Stomach (tissue), 9 donors: Measurements from ENCODE around the gene STAU1. TPM values are rescaled to one million over a fixed set of nuclear protein-coding genes. Genes with fewer than 3 reads are reported as not detected.

ENCODE experiments used
- DNase-seq, 2 donors: peaks; one replicate each; pipeline versions ENCODE4 v3.0.0 to v3.0.0-alpha.2; 2013 to 2019
- H3K27ac ChIP-seq, 5 donors: fragments of 200-600 bp in 4 of 5; sonication (generic) in 4 of 5; one replicate each; pipeline ENCODE4 v1.5.1; 2013 to 2019; ENCODE audit warnings: mild to moderate bottlenecking in 1 of 5, moderate library complexity in 1 of 5
- H3K27me3 ChIP-seq, 3 donors: fragments of 200-600 bp; sonication (generic); one replicate each; pipeline ENCODE4 v1.5.1; 2017 to 2019; ENCODE audit warnings: mixed run types in 1 of 3
- H3K36me3 ChIP-seq, 4 donors: fragments of 200-600 bp; sonication (generic); 1 replicate in 3 of 4; 2 replicates in 1 of 4; pipeline ENCODE4 v1.5.1; 2016 to 2019
- H3K4me1 ChIP-seq, 4 donors: fragments of 200-600 bp; sonication (generic); one replicate each; pipeline ENCODE4 v1.5.1; 2016 to 2019
- H3K4me3 ChIP-seq, 4 donors: fragments of 200-600 bp; sonication (generic) in 3 of 4; one replicate each; pipeline ENCODE4 v1.5.1; 2016 to 2019; ENCODE audit warnings: mild to moderate bottlenecking in 1 of 4
- H3K9me3 ChIP-seq, 4 donors: fragments of 200-600 bp; sonication (generic); one replicate each; pipeline ENCODE4 v1.5.1; 2016 to 2019
- EP300 ChIP-seq: sonication (generic); formaldehyde crosslinking; IDR thresholded peaks from one replicate; pipeline ENCODE4 v1.6.1; 2017; ENCODE audit warnings: antibody characterized with exemption
- POLR2A ChIP-seq, 4 donors: fragments of 450-650 bp; IDR thresholded peaks; one replicate each; pipeline ENCODE4 v1.6.1; 2016; ENCODE audit warnings: antibody characterized with exemption in 4 of 4, control low read depth in 2 of 4, mild to moderate bottlenecking in 1 of 4, moderate library complexity in 1 of 4
- POLR2AphosphoS5 ChIP-seq, 3 donors: sonication (generic); formaldehyde crosslinking; IDR thresholded peaks; one replicate each; pipeline ENCODE4 v1.6.1; 2016; ENCODE audit warnings: antibody characterized with exemption in 3 of 3
- WGBS, 5 donors: extraction: QIAGEN DNeasy Blood & Tissue Kit in 3 of 5; methylation state at CpG; one replicate each; pipeline versions ENCODE4 v1.1.5 to v1.1.7; 2013 to 2018; 5-methylcytosine and 5-hydroxymethylcytosine counted together
- intact Hi-C: fragments of 100-400 bp; cut with DNase I; formaldehyde crosslinking; loops from one replicate; pipeline ENCODE4 v1.15.1; 2023; ENCODE audit warnings: low total_unique reads
- polyA plus RNA-seq, 3 donors: library from polyadenylated mRNA; stranded (reverse); fragments of 200-250 nt; gene quantifications; one replicate each; pipeline ENCODE4 v1.2.3, GENCODE V29; 2013
- total RNA-seq, 5 donors: library from RNA; depleted of rRNA; stranded (reverse); fragments of >200 nt; gene quantifications; one replicate each; pipeline versions ENCODE4 v1.1.0 to v1.2.3, GENCODE V29; 2014 to 2016
- TF ChIP-seq, protein P1 (sequence below), 7 experiments: fragments of 450-650 bp in 4 of 7; fragments of 200-600 bp in 3 of 7; sonication (generic) in 3 of 7; IDR thresholded peaks; one replicate each; pipeline ENCODE4 v1.5.1; 2016 to 2019; ENCODE audit warnings: antibody characterized with exemption in 7 of 7, control low read depth in 2 of 7, mild to moderate bottlenecking in 1 of 7
- donor health status: healthy with polysubstance abuse.
- donor health status: Bipolar disorder and iron deficiency.
- donor health status: healthy.

Gene STAU1
- total and polyA plus RNA-seq, 8 donors = 33.0 to 129 (median 56.5) TPM

DNA sequence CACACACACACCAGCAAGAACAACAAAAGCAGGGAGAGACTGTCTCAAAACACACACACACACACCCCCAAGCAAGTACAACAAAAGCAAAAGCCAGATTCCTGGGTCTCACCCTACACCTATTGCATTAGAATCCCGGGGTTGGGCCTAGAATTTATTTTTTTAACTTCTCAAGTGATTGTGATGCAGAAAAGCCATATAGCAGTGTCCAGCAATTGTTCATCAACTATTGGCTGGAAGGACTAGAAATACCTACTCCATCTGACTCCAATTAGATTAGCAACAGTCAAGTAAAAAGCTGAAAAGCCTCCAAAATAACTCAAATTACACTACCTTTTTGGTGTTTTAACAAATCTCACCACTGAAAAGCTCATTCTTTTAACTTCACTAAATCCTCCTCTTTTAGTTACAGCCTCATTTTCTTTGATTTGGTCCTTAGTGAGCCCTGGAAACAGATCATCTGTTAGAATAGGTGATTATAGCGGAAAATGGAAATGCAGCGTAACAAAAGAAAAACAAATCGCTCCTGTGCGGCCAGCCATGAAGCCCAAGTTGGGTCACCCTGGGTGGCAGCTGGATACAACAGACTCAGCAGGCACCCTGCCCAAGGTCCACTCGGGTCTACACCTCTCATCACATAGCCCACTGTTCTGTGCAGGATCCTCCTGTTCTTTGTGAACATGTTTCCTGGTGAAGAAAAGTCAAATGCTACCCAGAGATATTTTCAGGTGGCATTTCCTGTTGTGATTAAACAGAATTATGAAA is 38.7 kb downstream of the STAU1 start:
- Histone ChIP-seq H3K27me3 (no peaks in the 10 kb centered on the region), H3K36me3 (peaks cover 24 to 83% (median 74%) of the 10 kb centered on the region in 4 donors), H3K27ac (no peak overlapping the region), H3K4me1 (peaks cover 0 to 15% (median 4%) of the 10 kb centered on the region in 4 donors), H3K9me3 (no peaks in the 10 kb centered on the region), H3K4me3 (no peak overlapping the region)
- intact Hi-C loops = no loop called here
- TF ChIP-seq EP300 (no peak), POLR2AphosphoS5 (IDR thresholded peaks at IDR 0.05) (no peak), POLR2A (IDR thresholded peaks at IDR 0.05) (no peak)
- TF ChIP-seq, protein P1, sequence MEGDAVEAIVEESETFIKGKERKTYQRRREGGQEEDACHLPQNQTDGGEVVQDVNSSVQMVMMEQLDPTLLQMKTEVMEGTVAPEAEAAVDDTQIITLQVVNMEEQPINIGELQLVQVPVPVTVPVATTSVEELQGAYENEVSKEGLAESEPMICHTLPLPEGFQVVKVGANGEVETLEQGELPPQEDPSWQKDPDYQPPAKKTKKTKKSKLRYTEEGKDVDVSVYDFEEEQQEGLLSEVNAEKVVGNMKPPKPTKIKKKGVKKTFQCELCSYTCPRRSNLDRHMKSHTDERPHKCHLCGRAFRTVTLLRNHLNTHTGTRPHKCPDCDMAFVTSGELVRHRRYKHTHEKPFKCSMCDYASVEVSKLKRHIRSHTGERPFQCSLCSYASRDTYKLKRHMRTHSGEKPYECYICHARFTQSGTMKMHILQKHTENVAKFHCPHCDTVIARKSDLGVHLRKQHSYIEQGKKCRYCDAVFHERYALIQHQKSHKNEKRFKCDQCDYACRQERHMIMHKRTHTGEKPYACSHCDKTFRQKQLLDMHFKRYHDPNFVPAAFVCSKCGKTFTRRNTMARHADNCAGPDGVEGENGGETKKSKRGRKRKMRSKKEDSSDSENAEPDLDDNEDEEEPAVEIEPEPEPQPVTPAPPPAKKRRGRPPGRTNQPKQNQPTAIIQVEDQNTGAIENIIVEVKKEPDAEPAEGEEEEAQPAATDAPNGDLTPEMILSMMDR (IDR thresholded peaks at IDR 0.05) = no peak
- WGBS, 5 donors = 90 to 97% (median 92%) methylated on average over 6 of the region's 6 CpGs
- DNase-seq = no peak

DNA sequence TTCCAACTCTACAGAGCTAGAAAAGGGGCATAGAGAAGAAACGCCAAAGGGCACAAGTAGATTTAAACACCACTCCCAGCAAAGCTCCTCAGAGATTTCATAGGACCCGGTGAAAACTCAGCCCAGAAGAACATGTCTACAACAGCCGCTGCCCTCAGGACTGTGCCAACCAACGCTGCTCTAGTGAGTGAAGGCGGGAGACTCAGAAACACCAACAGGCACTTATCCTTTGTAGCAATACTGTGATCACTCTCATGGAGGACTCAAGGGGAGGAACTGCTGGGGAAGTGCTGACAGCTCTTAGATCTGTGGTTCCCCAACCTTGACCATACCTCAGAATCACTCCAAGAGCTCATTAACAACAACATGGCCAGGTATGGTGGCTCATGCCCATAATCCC is 39.5 kb downstream of the STAU1 start:
- TF ChIP-seq EP300 (no peak), POLR2AphosphoS5 (IDR thresholded peaks at IDR 0.05) (no peak), POLR2A (IDR thresholded peaks at IDR 0.05) (no peak)
- TF ChIP-seq, protein P1 (IDR thresholded peaks at IDR 0.05) = no peak
- H3K27ac ChIP-seq = no peak overlapping the region
- no peaks in the 10 kb centered on the region for H3K9me3 ChIP-seq
- H3K4me1 ChIP-seq = peaks cover 0 to 16% (median 4%) of the 10 kb centered on the region in 4 donors
- no peaks in the 10 kb centered on the region for H3K27me3 ChIP-seq
- peaks cover 26 to 90% (median 81%) of the 10 kb centered on the region in 4 donors for H3K36me3 ChIP-seq
- intact Hi-C loops = no loop called here
- H3K4me3 ChIP-seq = no peak overlapping the region
- DNase-seq = no peak
- 84 to 93% (median 91%) methylated on average over 5 of the region's 5 CpGs for WGBS, 5 donors

DNA sequence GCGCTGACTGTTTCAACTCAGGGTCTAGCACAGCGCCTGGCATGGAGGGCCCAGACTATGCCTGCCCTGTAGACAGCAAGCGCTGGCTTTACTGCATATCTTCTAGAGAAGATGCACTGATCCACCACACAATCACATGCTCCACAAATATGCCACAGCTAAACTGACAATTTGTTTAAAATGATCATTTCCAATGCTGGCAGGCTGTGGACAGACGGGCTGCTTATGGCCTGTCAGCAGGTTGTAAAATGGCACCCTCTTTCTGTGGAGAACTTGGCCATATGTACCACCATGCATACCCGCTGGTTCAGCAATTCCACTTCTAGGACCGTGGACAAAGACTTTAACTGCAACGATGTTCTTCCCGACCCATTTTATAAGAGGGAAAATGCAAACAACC is 40.8 kb downstream of the STAU1 start:
- Histone ChIP-seq H3K36me3 (peaks cover 30 to 91% (median 79%) of the 10 kb centered on the region in 4 donors), H3K4me3 (no peak overlapping the region), H3K4me1 (peaks cover 0 to 21% (median 4%) of the 10 kb centered on the region in 4 donors), H3K9me3 (no peaks in the 10 kb centered on the region), H3K27me3 (no peaks in the 10 kb centered on the region), H3K27ac (no peak overlapping the region)
- 90 to 96% (median 95%) methylated on average over 8 of the region's 8 CpGs for WGBS, 5 donors
- no peak for DNase-seq
- intact Hi-C loops = no loop called here
- no peak for TF ChIP-seq EP300

DNA sequence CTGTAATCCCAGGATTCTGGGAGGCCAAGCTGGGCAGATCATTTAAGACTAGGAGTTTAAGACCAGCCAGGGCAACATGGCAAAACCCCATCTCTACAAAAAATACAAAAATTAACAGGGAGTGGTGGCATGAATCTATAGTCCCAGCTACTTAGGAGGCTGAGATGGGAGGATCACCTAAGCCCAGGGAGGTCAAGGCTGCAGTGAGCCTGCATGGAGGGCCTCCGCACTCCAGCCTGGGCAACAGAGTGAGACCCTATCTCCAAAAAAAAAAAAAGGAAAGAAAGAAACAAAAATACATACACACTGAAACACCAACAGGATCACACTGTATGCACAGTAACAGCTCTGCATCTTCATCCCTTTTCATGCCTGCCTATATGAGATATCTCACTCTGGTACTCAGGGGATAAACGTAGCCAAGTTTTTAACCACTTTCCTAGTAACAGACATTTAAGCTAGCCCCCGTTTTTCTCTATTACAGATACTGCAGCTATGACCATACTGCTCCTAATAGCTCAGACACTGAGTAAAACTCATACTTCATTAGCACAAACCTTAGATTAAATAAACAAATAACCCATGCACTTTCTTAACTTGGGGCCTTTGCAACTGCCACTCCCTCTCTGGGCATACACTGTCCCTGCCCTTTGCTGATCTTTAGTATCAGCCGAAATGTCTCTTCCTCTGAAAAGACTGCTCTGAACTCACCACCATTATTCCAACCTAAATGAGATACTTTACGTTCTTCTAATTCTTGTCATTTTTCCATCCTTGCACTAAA is 41.5 kb downstream of the STAU1 start:
- TF ChIP-seq POLR2A (IDR thresholded peaks at IDR 0.05) (no peak), POLR2AphosphoS5 (IDR thresholded peaks at IDR 0.05) (no peak), EP300 (no peak)
- TF ChIP-seq, protein P1 (IDR thresholded peaks at IDR 0.05) = no peak
- H3K27me3 ChIP-seq = no peaks in the 10 kb centered on the region
- peaks cover 0 to 21% (median 5%) of the 10 kb centered on the region in 4 donors for H3K4me1 ChIP-seq
- WGBS, 5 donors = 54 to 78% (median 70%) methylated on average over 5 of the region's 5 CpGs
- H3K36me3 ChIP-seq = peaks cover 26 to 84% (median 72%) of the 10 kb centered on the region in 4 donors
- H3K9me3 ChIP-seq = no peaks in the 10 kb centered on the region
- intact Hi-C loops = no loop called here
- H3K27ac ChIP-seq = no peak overlapping the region
- DNase-seq = no peak
- no peak overlapping the region for H3K4me3 ChIP-seq
